ENCODE measurements around the gene CHMP2B.

- TF ChIP-seq POLR2A (IDR thresholded peaks at IDR 0.05) (no peak), CTCF (IDR thresholded peaks at IDR 0.05) (no peak)
Measured at GRCh38 chr3:87269723-87270122, 42.6 kb downstream of the CHMP2B start.

Data from esophagus squamous epithelium (tissue), 4 donors.